ENCODE measurements around the gene SYNE2. TPM values are rescaled to one million over a fixed set of nuclear protein-coding genes. Genes with fewer than 3 reads are reported as not detected.

The SYNE2 gene
- total RNA-seq, 4 donors from 2014 or later = 65.8 to 174 (median 126) TPM

DNA sequence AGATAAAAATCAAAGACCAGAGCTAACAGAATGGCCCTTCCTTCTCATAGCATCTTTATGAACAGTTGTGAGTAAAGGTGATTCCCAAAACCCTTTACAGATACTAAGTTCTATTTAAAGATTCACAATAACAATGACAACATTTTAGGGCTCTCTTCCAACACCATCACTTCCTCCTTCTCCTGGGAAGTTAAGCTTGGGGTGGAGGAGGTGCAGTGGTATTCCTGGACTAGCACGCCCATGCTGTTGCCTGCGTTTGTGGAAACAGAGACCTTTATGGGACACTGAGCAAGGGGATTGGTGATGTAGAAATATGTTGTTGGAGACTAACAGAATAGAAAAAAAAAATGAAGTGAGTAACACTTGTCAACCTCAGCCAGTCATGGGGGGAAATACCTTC, 22.5 kb downstream of the SYNE2 start:
- Histone ChIP-seq H3K27ac (peak overlapping the region in 3 of 4 donors; percentile 62 to 68 (median 63)), H3K4me1 (peaks cover 2 to 46% (median 21%) of the 10 kb centered on the region in 3 donors), H3K9me3 (no peaks in the 10 kb centered on the region), H3K4me3 (no peak overlapping the region), H3K36me3 (no peaks in the 10 kb centered on the region), H3K27me3 (no peaks in the 10 kb centered on the region)
- WGBS, 2 donors (ENCODE audit: low coverage in 1 of 2) = 30 to 33% methylated on average over 2 of the region's 2 CpGs
- no peak for TF ChIP-seq POLR2A (IDR thresholded peaks at IDR 0.05)
- TF ChIP-seq POLR2AphosphoS5 (IDR thresholded peaks at IDR 0.05) = peak; percentile 19
- no peak for TF ChIP-seq EP300 (IDR thresholded peaks at IDR 0.05)
- ATAC-seq = peak; percentile 53

DNA sequence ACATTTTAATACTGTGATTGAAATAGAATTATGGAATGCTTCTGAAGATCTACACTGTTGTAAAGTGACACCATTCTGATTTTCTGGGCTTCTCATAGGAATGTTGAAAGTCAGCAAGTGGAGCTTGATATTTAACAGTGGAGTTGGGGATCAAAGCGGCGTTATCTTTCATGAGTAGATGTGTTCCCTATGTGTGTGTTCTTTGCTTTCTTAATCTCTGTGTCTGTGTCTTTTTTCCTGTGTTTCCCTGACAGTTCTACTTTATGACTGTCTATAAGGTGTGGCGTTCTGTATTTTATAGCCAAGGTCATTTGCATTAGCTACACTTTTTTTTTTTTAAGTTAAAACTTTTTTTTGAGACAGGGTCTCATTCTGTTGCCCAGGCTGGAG, 24.7 kb downstream of the SYNE2 start:
- 91 to 96% methylated on average over 3 of the region's 3 CpGs for WGBS, 2 donors (ENCODE audit: low coverage in 1 of 2)
- no peak for ATAC-seq
- Histone ChIP-seq H3K4me1 (peaks cover 2 to 46% (median 21%) of the 10 kb centered on the region in 3 donors), H3K27ac (peak overlapping the region; percentile 6 to 68 (median 64)), H3K36me3 (no peaks in the 10 kb centered on the region), H3K9me3 (no peaks in the 10 kb centered on the region), H3K27me3 (no peaks in the 10 kb centered on the region), H3K4me3 (no peak overlapping the region)
- TF ChIP-seq POLR2AphosphoS5 (IDR thresholded peaks at IDR 0.05) (no peak), POLR2A (IDR thresholded peaks at IDR 0.05) (no peak), EP300 (IDR thresholded peaks at IDR 0.05) (no peak)
- TF ChIP-seq, protein P1, sequence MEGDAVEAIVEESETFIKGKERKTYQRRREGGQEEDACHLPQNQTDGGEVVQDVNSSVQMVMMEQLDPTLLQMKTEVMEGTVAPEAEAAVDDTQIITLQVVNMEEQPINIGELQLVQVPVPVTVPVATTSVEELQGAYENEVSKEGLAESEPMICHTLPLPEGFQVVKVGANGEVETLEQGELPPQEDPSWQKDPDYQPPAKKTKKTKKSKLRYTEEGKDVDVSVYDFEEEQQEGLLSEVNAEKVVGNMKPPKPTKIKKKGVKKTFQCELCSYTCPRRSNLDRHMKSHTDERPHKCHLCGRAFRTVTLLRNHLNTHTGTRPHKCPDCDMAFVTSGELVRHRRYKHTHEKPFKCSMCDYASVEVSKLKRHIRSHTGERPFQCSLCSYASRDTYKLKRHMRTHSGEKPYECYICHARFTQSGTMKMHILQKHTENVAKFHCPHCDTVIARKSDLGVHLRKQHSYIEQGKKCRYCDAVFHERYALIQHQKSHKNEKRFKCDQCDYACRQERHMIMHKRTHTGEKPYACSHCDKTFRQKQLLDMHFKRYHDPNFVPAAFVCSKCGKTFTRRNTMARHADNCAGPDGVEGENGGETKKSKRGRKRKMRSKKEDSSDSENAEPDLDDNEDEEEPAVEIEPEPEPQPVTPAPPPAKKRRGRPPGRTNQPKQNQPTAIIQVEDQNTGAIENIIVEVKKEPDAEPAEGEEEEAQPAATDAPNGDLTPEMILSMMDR (IDR thresholded peaks at IDR 0.05) = no peak

DNA sequence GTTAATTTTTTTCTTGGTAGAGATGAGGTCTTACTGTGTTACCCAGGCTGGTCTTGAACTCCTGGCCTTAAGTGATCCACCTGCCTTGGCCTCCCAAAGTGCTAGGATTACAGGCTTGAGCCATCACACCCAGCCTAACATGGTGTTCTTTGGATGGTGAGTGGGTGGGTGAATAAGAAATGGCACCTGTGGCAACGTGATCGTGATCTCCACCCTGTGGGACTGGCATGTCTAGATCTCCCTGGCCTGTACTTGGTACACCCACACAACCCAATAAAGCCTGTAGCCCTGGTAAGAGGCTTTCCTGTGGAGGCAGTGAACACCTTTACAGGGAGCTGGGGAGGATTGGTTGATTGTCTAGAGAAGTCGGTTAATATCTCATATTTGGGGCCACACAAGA, 25.2 kb downstream of the SYNE2 start:
- 80 to 100% methylated on average over 1 to 3 of the region's 3 CpGs for WGBS, 2 donors (ENCODE audit: low coverage in 1 of 2)
- no peak for ATAC-seq
- Histone ChIP-seq H3K9me3 (no peaks in the 10 kb centered on the region), H3K4me1 (peaks cover 2 to 46% (median 21%) of the 10 kb centered on the region in 3 donors), H3K36me3 (no peaks in the 10 kb centered on the region), H3K4me3 (no peak overlapping the region), H3K27ac (peak overlapping the region in 3 of 4 donors; percentile 12 to 68 (median 62)), H3K27me3 (no peaks in the 10 kb centered on the region)
- no peak for TF ChIP-seq POLR2A (IDR thresholded peaks at IDR 0.05)

DNA sequence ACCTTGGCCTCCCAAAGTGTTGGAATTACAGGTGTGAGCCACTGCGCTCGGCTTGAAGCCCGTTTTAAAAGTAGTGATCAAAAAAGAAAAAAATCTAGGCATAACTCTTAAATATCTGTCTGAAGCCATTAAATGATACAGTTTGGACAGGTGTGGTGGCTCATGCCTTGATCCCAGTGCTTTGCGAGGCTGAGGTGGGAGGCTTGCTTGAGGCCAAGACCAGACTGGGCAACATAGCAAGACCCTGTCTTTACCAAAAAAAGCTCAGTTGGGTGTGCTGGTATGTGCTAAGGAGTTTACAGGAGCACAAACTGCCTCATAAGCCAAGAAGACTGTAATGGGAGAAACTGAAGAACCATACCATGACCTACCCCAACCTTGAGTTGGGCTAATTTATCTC, 26.0 kb downstream of the SYNE2 start:
- no peak for ATAC-seq
- H3K27ac ChIP-seq = peak overlapping the region in 1 of 4 donors; percentile 68
- H3K4me3 ChIP-seq = no peak overlapping the region
- H3K27me3 ChIP-seq = no peaks in the 10 kb centered on the region
- H3K36me3 ChIP-seq = no peaks in the 10 kb centered on the region
- no peaks in the 10 kb centered on the region for H3K9me3 ChIP-seq
- H3K4me1 ChIP-seq = peaks cover 2 to 42% (median 21%) of the 10 kb centered on the region in 3 donors
- 92 to 97% methylated on average over 1 to 4 of the region's 4 CpGs for WGBS, 2 donors (ENCODE audit: low coverage in 1 of 2)
- TF ChIP-seq POLR2AphosphoS5 (IDR thresholded peaks at IDR 0.05) (no peak), EP300 (IDR thresholded peaks at IDR 0.05) (no peak), POLR2A (IDR thresholded peaks at IDR 0.05) (no peak)
- TF ChIP-seq, protein P1 (IDR thresholded peaks at IDR 0.05) = no peak

DNA sequence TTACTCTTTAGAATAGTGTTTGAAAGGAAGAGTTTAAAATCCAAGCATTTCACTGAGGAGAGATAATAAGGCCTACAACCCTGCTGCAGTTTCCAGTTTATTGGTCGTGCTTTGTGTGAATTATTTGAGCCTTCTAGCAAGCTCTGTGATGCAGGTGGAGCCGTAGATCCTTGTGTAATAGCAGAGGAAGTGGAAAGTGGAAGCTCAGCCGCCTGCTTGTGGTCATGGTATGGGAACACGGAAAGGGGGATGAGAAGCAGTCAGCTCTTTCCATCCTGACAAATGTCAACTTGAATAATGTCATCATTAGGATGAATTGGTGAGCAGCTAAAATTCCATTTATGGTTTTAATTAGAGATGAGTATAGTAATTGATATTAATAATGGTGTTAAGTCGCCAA, 29.1 kb downstream of the SYNE2 start:
- peaks cover 2 to 11% (median 10%) of the 10 kb centered on the region in 3 donors for H3K4me1 ChIP-seq
- no peak overlapping the region for H3K27ac ChIP-seq
- H3K36me3 ChIP-seq = no peaks in the 10 kb centered on the region
- 56 to 81% methylated on average over 4 to 5 of the region's 5 CpGs for WGBS, 2 donors (ENCODE audit: low coverage in 1 of 2)
- TF ChIP-seq EP300 (IDR thresholded peaks at IDR 0.05) = no peak
- TF ChIP-seq, protein P1 (IDR thresholded peaks at IDR 0.05) = no peak
- no peak for TF ChIP-seq POLR2A (IDR thresholded peaks at IDR 0.05)
- no peaks in the 10 kb centered on the region for H3K9me3 ChIP-seq
- no peak overlapping the region for H3K4me3 ChIP-seq
- ATAC-seq = no peak
- H3K27me3 ChIP-seq = no peaks in the 10 kb centered on the region

DNA sequence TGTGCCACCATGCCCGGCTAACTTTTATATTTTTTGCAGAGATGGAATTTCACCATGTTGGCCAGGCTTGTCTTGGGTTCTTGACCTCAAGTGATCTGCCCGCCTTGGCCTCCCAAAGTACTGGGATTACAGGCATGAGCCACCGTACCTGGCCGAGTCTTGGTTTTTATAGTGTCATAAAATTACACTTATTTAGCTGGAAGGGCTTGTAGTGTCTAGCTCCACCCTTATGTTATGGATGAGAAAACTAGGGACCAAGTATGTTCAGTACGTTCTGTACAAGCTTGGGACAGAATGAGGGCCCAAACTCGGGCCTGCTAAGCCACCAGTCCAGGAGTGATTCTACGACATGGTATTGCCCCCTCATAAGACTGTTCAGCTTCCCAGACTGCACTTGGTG, 35.1 kb downstream of the SYNE2 start:
- H3K27ac ChIP-seq = no peak overlapping the region
- ATAC-seq = no peak
- no peaks in the 10 kb centered on the region for H3K27me3 ChIP-seq
- peaks cover 3 to 30% (median 8%) of the 10 kb centered on the region in 3 donors for H3K4me1 ChIP-seq
- WGBS, 2 donors (ENCODE audit: low coverage in 1 of 2) = 100% methylated on average over 2 to 4 of the region's 7 CpGs
- no peak for TF ChIP-seq POLR2A (IDR thresholded peaks at IDR 0.05)
- TF ChIP-seq EP300 (IDR thresholded peaks at IDR 0.05) = no peak
- TF ChIP-seq, protein P1 (IDR thresholded peaks at IDR 0.05) = no peak
- TF ChIP-seq POLR2AphosphoS5 (IDR thresholded peaks at IDR 0.05) = no peak
- no peaks in the 10 kb centered on the region for H3K36me3 ChIP-seq
- no peaks in the 10 kb centered on the region for H3K9me3 ChIP-seq
- H3K4me3 ChIP-seq = no peak overlapping the region

Measured in gastroesophageal sphincter (tissue), 4 donors.